ENCODE results near the gene CD1D.
"Not testable (repeated sequence)": the region's sequence is repeated elsewhere in the genome, so short reads cannot be mapped to it uniquely, and the experiment has no call there.

DNA sequence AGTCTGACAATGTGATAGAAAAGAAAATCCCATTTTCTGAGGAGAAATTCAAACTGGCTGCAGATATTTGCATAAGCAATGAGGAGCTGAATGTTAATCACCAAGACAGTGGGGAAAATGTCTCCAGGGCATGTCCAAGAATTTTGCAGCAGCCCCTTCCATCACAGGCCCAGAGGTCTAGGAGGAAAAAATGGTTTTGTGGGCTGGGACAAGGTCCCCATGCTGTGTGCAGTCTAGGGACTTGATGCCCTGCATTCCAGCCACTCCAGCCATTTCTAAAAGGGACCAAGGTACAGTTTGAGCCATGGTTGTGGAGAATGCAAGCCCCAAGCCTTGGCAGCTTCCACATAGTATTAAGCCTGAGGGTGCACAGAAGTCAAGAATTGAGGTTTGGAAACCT lies 42.8 kb downstream of the CD1D start:
- TF ChIP-seq, protein P1, sequence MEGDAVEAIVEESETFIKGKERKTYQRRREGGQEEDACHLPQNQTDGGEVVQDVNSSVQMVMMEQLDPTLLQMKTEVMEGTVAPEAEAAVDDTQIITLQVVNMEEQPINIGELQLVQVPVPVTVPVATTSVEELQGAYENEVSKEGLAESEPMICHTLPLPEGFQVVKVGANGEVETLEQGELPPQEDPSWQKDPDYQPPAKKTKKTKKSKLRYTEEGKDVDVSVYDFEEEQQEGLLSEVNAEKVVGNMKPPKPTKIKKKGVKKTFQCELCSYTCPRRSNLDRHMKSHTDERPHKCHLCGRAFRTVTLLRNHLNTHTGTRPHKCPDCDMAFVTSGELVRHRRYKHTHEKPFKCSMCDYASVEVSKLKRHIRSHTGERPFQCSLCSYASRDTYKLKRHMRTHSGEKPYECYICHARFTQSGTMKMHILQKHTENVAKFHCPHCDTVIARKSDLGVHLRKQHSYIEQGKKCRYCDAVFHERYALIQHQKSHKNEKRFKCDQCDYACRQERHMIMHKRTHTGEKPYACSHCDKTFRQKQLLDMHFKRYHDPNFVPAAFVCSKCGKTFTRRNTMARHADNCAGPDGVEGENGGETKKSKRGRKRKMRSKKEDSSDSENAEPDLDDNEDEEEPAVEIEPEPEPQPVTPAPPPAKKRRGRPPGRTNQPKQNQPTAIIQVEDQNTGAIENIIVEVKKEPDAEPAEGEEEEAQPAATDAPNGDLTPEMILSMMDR (IDR thresholded peaks at IDR 0.05): not testable (repeated sequence)
- TF ChIP-seq POLR2A, POLR2AphosphoS5 (IDR thresholded peaks at IDR 0.05): not testable (repeated sequence)
